WTC11 (cell line): ENCODE results near the gene SUCLG2.

Source experiments
- ARID4B ChIP-seq: sonication (generic); formaldehyde crosslinking; IDR thresholded peaks from 2 replicates; pipeline ENCODE4 v1.8.0; 2023; ENCODE audit warnings: missing genetic modification reagents, mild to moderate bottlenecking, borderline replicate concordance
- CTCF ChIP-seq: fragments of 200-600 bp; IDR thresholded peaks from 2 replicates; pipeline ENCODE4 v1.8.0; 2022; ENCODE audit warnings: antibody characterized with exemption
- USF1 ChIP-seq: sonication (generic); formaldehyde crosslinking; IDR thresholded peaks from 2 replicates; pipeline ENCODE4 v1.8.0; 2022; ENCODE audit warnings: mild to moderate bottlenecking, missing genetic modification reagents
- ZNF512 ChIP-seq: sonication (generic); formaldehyde crosslinking; IDR thresholded peaks from 2 replicates; pipeline ENCODE4 v1.8.1; 2022; ENCODE audit warnings: missing genetic modification reagents, borderline replicate concordance

GRCh38 chr3:67400476-67400875 lies 253.9 kb downstream of the SUCLG2 start:
- TF ChIP-seq CTCF (no peak), ZNF512 (CRISPR knock-in tag) (no peak), ARID4B (no peak), USF1 (CRISPR knock-in tag) (no peak)
